Forelimb muscle (tissue), 1 donor: Measurements from ENCODE around the gene CA5A. TPM values are rescaled to one million over a fixed set of nuclear protein-coding genes. Genes with fewer than 3 reads are reported as not detected.

Source experiments
- DNase-seq: peaks from one replicate; pipeline ENCODE4 v3.0.0-alpha.2; 2013; ENCODE audit warnings: low read depth
- polyA plus RNA-seq: library from polyadenylated mRNA; unstranded; fragments of 120-200 nt; gene quantifications from one replicate; pipeline ENCODE4 v1.2.1, GENCODE V29; 2013; ENCODE audit not compliant: insufficient read length

CA5A gene
- polyA plus RNA-seq, 1 donor: 0.11 TPM

- DNase-seq: no peak
Measured at GRCh38 chr16:87850009-87851006, 86.0 kb downstream of the CA5A start.

- no peak for DNase-seq
Measured at GRCh38 chr16:87849419-87850008, 86.8 kb downstream of the CA5A start.

GRCh38 chr16:87848676-87849345 lies 87.5 kb downstream of the CA5A start:
- no peak for DNase-seq

GRCh38 chr16:87847785-87848675 lies 88.3 kb downstream of the CA5A start:
- DNase-seq: no peak

- no peak for DNase-seq
Measured at GRCh38 chr16:87847467-87847784, 88.9 kb downstream of the CA5A start.

- no peak for DNase-seq
Measured at GRCh38 chr16:87846705-87847466, 89.4 kb downstream of the CA5A start.

GRCh38 chr16:87845807-87846619 lies 90.3 kb downstream of the CA5A start:
- DNase-seq: no peak

- DNase-seq: no peak
Measured at GRCh38 chr16:87845213-87845612, 91.1 kb downstream of the CA5A start.

GRCh38 chr16:87844809-87845208 lies 91.5 kb downstream of the CA5A start:
- no peak for DNase-seq

- no peak for DNase-seq
Measured at GRCh38 chr16:87844120-87844733, 92.1 kb downstream of the CA5A start.

- no peak for DNase-seq
Measured at GRCh38 chr16:87843678-87844105, 92.6 kb downstream of the CA5A start.

GRCh38 chr16:87842209-87842869 lies 94.0 kb downstream of the CA5A start:
- DNase-seq: no peak

- DNase-seq: no peak
Measured at GRCh38 chr16:87841340-87842208, 94.8 kb downstream of the CA5A start.

- no peak for DNase-seq
Measured at GRCh38 chr16:87840271-87840978, 95.9 kb downstream of the CA5A start.

GRCh38 chr16:87839542-87840270 lies 96.6 kb downstream of the CA5A start:
- DNase-seq: no peak
